A673 (cell line): ENCODE measurements around the gene EPHB6.

Source experiments
- CTCF ChIP-seq: fragments of 300-800, 200-600 bp; sonication (generic); conservative IDR thresholded peaks from 2 replicates; pipeline ENCODE4 v1.5.1; 2017; ENCODE audit warnings: low read depth, mild to moderate bottlenecking, antibody characterized with exemption, low read length, moderate library complexity, mixed read lengths
- EZH2 ChIP-seq: fragments of 200-600 bp; sonication (generic); IDR thresholded peaks from 2 replicates; pipeline ENCODE4 v1.6.1; 2017; ENCODE audit warnings: borderline replicate concordance, low read depth, mild to moderate bottlenecking, mixed read lengths, antibody characterized with exemption, low read length; ENCODE audit not compliant: poor library complexity, severe bottlenecking

GRCh38 chr7:142916508-142916907 lies 61.6 kb downstream of the EPHB6 start:
- TF ChIP-seq EZH2, result no peak
- TF ChIP-seq CTCF, result no peak
